HCT116 (cell line): ENCODE results near the gene KHSRP.
A peak's percentile ranks its signal among the peaks of the same experiment; 100 is the strongest.

Experiments
- POLR2AphosphoS5 ChIP-seq: IDR thresholded peaks from 2 replicates; pipeline ENCODE4 v1.6.1; 2011; ENCODE audit warnings: mild to moderate bottlenecking, low read depth, low read length, moderate library complexity
- SIN3A ChIP-seq: IDR thresholded peaks from 2 replicates; pipeline ENCODE4 v1.6.1; 2012; ENCODE audit warnings: low read depth
- TF ChIP-seq, protein P1 (sequence below), 3 experiments: fragments of 200-600 bp in 1 of 3; sonication (generic) in 1 of 3; IDR thresholded peaks in 2 of 3; conservative IDR thresholded peaks in 1 of 3; 2 replicates each; pipeline ENCODE4 v1.5.1; 2012 to 2017; ENCODE audit warnings: low read depth in 2 of 3, low read length in 2 of 3, antibody characterized with exemption in 1 of 3, borderline replicate concordance in 1 of 3, control low read depth in 1 of 3, mild to moderate bottlenecking in 1 of 3, mixed read lengths in 1 of 3, mixed run types in 1 of 3, moderate library complexity in 1 of 3; ENCODE audit not compliant: insufficient read depth in 1 of 3

DNA sequence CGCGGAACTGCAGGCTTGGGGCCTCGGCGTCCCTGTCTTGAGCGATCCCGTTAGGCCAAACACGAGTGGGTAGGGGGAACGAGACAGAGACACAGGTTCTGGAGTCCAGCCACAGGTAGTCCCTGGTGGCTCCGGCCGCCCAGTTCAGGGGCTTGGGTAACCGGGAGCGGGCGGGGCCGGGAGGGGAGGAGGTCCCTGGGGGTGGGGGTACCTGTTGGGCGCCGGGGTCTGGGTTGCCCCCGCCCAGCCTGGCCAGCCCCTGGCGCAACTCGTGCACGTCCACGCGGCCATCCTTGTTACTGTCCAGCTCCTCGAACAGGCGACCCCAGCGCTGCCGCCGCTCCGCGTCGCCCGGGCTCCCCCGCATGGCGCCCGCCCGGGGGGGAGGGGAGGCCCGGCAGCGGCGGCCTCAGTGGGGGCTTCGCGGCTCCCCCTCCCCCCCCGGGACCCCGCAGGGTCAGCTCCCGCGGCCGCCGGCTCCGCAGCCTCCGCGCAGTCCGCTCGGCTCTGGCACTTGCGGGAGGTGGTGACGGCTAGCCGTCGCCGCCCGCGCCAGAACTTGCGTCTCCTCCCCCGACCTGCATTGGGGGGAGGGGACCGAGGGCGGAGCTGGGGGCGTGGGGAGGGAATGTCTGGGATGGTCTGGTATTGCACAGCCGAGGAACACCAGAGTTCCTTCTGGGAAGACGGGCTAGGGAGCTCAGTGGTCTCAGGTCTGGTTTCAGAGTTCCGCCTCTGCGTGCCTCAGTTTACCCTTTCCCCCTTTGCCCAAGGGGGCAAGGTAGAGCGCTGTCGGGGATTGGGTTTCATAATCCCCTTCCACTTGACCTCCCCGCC, 34.9 kb upstream of the KHSRP start, which contains the start of gene SLC25A23:
- TF ChIP-seq, protein P1, sequence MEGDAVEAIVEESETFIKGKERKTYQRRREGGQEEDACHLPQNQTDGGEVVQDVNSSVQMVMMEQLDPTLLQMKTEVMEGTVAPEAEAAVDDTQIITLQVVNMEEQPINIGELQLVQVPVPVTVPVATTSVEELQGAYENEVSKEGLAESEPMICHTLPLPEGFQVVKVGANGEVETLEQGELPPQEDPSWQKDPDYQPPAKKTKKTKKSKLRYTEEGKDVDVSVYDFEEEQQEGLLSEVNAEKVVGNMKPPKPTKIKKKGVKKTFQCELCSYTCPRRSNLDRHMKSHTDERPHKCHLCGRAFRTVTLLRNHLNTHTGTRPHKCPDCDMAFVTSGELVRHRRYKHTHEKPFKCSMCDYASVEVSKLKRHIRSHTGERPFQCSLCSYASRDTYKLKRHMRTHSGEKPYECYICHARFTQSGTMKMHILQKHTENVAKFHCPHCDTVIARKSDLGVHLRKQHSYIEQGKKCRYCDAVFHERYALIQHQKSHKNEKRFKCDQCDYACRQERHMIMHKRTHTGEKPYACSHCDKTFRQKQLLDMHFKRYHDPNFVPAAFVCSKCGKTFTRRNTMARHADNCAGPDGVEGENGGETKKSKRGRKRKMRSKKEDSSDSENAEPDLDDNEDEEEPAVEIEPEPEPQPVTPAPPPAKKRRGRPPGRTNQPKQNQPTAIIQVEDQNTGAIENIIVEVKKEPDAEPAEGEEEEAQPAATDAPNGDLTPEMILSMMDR (IDR thresholded peaks at IDR 0.05 in 2 of 3, conservative IDR thresholded peaks at IDR 0.05 in 1 of 3; ENCODE audit: borderline replicate concordance in 1 of 3, insufficient read depth in 1 of 3, low read depth in 2 of 3, low read length in 2 of 3), result no peak
- no peak for TF ChIP-seq SIN3A
- peak; percentile 63 for TF ChIP-seq POLR2AphosphoS5
